EL (cell line): ENCODE data around the gene EDC4.
"Not testable (repeated sequence)": the region's sequence is repeated elsewhere in the genome, so short reads cannot be mapped to it uniquely, and the experiment has no call there.

Experiments
- DNase-seq: peaks from one replicate; pipeline ENCODE4 v3.0.0-alpha.2; 2016

EDC4 gene, protein sequence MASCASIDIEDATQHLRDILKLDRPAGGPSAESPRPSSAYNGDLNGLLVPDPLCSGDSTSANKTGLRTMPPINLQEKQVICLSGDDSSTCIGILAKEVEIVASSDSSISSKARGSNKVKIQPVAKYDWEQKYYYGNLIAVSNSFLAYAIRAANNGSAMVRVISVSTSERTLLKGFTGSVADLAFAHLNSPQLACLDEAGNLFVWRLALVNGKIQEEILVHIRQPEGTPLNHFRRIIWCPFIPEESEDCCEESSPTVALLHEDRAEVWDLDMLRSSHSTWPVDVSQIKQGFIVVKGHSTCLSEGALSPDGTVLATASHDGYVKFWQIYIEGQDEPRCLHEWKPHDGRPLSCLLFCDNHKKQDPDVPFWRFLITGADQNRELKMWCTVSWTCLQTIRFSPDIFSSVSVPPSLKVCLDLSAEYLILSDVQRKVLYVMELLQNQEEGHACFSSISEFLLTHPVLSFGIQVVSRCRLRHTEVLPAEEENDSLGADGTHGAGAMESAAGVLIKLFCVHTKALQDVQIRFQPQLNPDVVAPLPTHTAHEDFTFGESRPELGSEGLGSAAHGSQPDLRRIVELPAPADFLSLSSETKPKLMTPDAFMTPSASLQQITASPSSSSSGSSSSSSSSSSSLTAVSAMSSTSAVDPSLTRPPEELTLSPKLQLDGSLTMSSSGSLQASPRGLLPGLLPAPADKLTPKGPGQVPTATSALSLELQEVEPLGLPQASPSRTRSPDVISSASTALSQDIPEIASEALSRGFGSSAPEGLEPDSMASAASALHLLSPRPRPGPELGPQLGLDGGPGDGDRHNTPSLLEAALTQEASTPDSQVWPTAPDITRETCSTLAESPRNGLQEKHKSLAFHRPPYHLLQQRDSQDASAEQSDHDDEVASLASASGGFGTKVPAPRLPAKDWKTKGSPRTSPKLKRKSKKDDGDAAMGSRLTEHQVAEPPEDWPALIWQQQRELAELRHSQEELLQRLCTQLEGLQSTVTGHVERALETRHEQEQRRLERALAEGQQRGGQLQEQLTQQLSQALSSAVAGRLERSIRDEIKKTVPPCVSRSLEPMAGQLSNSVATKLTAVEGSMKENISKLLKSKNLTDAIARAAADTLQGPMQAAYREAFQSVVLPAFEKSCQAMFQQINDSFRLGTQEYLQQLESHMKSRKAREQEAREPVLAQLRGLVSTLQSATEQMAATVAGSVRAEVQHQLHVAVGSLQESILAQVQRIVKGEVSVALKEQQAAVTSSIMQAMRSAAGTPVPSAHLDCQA (N-terminal part only)

DNA sequence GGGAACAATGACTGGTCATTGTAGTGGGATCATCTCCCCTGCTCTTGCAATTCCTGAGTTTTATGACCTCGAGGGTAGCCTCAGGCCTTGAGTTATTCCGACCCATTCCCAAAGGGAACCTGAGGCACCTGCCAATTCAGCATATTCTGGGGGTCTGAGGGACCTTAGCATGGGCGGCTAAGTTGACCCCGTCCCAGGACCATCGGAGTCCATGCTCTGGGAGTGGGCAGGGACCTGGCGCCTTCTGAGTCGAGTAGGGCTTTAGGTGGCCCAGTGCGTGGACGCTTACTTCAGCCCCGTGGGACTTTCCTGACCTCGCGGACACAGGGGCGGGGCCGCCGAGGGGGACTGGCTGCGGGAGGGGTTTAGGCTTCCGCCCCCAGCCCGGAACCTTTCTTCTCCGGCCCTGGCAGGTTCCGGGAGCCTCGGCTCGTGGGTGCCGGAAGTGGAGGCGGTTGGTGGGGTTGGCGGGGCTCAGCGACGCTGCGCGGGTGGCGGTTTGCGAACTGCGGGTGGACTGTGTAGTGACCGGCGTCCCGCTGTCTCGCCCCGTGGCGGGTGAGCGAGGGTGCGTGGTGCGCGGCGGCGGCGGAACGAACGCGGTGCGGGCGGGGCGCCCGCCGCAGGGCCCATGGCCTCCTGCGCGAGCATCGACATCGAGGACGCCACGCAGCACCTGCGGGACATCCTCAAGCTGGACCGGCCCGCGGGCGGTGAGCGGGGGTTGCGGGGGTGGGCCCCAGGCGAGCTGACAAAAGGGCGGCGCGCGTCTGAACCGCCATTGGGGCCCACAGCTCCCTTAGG lies at the start of gene EDC4:
EDC4 (plus strand) TSS at position 422 of the 804 bp plus-strand sequence; CDS start at position 632, 210 bp downstream.
- DNase-seq = peak; percentile 80

- no peak for DNase-seq
These were observed 47.7 kb upstream of the EDC4 start for GRCh38 chr16:67825119-67825518.

DNA sequence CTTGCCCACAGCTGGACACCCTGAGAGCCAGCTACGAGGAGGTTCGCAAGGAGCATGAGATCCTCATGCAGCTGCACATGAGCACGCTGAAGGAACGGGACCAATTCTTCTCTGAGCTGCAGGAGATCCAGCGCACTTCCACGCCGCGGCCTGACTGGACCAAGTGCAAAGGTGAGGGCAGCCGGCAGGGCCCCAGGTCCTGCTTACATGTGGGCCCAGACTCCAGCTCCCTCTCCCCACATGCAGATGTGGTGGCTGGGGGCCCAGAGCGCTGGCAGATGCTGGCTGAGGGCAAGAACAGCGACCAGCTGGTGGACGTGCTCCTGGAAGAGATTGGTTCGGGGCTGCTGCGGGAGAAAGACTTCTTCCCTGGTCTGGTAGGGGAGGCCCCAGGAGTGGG lies 46.9 kb upstream of the EDC4 start:
- no peak for DNase-seq

DNA sequence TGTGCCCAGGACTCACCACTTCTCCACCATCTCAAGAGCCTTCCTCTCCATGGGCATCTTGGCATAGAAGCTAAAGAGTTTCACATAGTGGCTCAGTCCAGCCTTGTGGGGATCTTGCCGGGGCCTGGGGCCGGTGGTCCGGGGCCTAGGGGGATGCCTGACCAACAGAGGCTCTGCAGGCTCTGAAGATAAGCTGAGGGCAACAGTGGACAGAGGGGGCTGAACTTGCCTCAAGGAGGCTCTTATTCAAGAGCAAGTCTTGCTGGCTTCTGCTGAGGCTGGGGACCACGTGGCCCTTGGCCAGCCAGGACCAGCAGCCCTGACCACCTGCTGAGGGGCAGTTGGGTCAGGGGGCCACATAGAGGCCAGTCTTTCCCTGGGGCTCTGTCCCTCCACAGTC lies 44.2 kb upstream of the EDC4 start:
- DNase-seq = no peak

- DNase-seq = peak; percentile 84
These were observed 39.8 kb upstream of the EDC4 start for GRCh38 chr16:67833030-67833414.

DNA sequence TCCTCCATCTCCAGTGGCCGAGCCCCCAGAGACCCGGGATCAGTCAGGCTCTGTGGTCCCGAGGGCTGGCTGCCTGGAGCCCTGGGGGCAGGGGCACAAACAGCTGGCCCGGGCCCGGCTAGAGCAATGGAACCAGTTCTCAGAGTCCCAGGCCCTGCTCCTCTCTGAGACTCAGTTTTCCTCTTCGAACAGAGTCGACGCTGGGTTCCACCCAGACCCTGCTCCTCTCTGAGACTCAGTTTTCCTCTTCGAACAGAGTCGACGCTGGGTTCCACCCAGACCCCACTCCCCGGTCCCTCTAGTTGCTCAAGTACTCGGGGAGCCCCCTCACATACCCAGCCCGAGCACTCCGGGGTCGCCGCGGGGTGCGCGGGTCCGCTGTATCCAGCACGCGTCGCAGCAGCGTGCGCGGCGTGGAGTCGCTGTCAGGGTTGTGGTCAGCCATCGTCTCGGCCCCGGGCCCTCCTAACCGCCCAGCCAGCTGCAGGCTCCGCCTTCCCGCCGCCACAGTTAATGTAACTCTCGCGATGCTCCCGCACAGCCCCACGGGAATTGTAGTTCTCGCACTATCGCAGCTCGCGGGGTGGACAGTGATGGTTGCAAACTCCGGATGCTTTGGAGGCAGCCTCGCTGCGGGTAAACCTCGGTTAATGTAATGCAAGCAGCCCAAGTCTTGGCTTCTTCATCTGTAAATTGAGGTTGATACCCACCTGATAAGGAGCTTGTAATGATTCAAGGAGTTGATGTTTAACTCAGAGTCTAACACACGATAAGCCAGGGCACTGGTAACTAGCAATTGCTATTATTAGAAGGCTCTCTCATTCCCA lies 39.2 kb upstream of the EDC4 start:
- peak; percentile 89 for DNase-seq

GRCh38 chr16:67834242-67834614 lies 38.6 kb upstream of the EDC4 start:
- DNase-seq = no peak

DNA sequence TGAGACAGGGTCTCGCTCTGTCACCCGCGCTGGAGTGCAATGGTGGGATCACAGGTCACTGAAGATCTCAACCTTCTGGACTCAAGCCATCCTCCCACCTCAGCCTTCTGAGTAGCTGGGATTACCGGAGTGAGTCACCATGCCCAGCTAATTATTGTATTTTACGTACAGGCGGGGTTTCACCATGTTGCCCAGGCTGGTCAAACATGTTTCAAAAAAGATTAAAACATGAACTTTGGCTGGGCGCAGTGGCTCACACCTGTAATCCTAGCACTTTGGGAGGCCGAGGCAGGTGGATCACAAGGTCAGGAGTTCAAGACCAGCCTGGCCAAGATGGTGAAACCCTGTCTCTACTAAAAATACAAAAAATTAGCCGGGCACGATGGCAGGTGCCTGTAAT lies 35.7 kb upstream of the EDC4 start:
- DNase-seq = not testable (repeated sequence)

DNA sequence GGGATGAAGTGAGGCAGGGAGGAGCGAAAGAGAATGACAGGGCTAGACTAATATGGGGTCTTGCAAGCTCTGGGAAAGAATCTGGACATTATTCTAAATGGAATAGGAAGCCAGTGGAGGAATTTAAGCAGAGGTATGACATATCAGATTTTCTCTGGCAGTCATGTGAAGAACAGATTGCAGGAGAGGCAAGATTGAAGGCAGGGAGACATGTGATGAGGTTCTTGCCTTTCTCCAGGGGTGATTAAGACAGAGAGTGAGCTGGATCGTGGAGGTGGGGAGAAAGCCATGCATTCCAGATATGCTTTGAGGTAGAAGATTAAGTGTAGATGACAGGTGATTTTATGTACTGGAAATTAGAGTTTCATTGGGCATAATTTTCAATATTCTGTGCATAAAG lies 35.0 kb upstream of the EDC4 start:
- DNase-seq = no peak

- DNase-seq = peak; percentile 17
These were observed 31.5 kb upstream of the EDC4 start for GRCh38 chr16:67841198-67841815.

GRCh38 chr16:67841816-67842508 lies 30.9 kb upstream of the EDC4 start, which contains the start of gene THAP11:
Gene THAP11, plus strand, starts transcription at chr16:67842320. Its CDS starts 235 bp downstream, at chr16:67842555.
- peak; percentile 94 for DNase-seq

DNA sequence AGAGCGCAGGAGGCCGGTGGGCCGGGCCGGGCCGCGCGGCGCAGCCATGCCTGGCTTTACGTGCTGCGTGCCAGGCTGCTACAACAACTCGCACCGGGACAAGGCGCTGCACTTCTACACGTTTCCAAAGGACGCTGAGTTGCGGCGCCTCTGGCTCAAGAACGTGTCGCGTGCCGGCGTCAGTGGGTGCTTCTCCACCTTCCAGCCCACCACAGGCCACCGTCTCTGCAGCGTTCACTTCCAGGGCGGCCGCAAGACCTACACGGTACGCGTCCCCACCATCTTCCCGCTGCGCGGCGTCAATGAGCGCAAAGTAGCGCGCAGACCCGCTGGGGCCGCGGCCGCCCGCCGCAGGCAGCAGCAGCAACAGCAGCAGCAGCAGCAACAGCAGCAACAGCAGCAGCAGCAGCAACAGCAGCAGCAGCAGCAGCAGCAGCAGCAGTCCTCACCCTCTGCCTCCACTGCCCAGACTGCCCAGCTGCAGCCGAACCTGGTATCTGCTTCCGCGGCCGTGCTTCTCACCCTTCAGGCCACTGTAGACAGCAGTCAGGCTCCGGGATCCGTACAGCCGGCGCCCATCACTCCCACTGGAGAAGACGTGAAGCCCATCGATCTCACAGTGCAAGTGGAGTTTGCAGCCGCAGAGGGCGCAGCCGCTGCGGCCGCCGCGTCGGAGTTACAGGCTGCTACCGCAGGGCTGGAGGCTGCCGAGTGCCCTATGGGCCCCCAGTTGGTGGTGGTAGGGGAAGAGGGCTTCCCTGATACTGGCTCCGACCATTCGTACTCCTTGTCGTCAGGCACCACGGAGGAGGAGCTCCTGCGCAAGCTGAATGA lies 30.1 kb upstream of the EDC4 start:
- peak; percentile 58 for DNase-seq

DNA sequence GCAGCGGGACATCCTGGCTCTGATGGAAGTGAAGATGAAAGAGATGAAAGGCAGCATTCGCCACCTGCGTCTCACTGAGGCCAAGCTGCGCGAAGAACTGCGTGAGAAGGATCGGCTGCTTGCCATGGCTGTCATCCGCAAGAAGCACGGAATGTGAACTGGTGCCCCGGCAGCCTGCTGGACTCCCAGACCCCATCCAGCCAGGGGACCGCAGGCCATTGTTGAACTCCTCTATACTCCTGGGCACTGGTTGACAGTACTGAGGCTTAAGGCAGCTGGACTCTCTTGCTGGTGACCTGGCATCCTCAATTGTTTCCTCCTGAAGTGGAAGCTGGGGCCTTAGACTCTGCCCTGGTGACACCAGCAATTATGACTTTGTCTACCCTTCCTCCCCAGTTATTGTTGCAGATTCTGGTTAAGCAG lies 29.5 kb upstream of the EDC4 start:
- DNase-seq = peak; percentile 46

DNA sequence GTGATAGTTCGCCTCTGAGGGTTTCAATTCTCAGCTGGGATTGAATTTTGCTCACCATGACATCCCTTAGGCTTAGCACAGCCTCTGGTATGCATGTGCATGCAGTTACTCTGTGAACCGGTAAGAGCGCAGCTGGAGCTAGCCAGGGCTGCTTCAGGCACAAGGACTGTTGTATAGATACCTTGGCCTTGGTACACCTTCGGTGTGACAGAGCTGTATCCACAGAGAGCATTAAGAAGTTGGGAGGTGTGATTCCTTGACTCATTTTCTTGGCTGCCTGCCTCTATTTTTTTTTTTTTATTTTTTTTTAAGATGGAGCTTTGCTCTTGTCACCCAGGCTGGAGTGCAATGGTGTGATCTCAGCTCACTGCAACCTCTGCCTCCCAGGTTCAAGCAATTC lies 28.4 kb upstream of the EDC4 start:
- DNase-seq = peak; percentile 40

DNA sequence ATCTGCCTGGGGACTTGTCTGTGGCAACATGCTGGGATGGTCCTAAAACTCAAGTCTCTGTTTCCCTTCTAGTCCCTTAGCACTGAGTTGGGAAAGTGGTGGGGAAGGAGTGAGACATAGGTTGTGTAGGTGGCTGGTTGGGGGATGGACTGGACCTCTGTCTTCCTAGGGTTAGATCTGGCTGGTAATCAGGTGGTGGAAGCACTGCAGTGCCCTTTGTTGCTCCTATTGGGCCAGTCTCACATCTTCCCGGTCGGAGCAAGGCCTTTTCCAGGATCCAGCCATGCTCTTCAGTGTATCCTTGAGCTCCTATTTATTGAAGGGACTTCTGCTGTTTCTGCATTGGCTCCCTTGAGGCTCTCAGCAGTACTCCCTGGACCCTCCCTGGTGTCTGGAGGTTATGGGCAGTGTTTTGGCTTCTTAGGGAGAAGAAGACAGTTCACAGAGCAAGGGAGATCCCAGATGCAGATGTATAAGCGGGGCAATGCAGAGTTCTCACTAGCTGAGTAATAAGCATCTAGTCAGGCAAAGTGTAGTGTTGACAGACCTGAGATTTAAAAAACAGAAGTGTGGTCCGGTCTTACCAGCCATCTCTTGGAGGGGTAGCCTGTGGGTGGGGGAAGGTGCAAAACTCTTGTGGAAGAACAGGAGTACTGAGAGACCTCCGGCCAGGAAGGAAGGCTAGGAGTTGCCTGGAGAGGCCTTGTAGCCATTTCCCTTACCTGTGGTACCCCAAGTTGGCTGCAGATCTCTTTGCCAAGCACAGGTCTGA lies 27.4 kb upstream of the EDC4 start:
- no peak for DNase-seq

GRCh38 chr16:67846063-67846319 lies 26.9 kb upstream of the EDC4 start:
- no peak for DNase-seq

GRCh38 chr16:67846320-67847063 lies 26.4 kb upstream of the EDC4 start, which contains the start of gene NUTF2:
Gene NUTF2, plus strand, starts transcription at chr16:67846933. Its CDS starts 18,198 bp downstream, at chr16:67865131.
- DNase-seq = peak; percentile 96
